ENCODE data around the gene PCYT1B.
"Not testable (repeated sequence)": the region's sequence is repeated elsewhere in the genome, so short reads cannot be mapped to it uniquely, and the experiment has no call there.

Gene PCYT1B

DNA sequence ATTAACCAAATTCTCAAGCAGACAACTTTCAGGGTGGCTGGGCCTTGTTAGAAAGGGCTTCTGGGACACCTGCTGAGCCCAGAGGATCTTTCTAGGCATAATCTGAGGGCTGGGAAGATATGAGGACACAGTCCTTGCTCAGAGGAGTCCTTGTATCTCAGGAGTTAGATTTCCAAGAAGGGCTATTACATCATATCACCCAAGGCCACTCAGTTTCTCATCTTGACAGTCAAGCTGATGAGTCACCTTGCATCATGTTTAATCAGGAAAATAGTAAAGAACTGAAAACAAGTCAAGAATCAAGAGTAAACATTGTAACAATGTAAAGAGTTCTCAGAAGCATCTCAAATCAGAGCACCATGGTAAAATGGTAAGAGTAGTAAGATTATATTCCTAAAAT is 4.0 kb downstream of the PCYT1B start:
- no peak for FAIRE-seq

DNA sequence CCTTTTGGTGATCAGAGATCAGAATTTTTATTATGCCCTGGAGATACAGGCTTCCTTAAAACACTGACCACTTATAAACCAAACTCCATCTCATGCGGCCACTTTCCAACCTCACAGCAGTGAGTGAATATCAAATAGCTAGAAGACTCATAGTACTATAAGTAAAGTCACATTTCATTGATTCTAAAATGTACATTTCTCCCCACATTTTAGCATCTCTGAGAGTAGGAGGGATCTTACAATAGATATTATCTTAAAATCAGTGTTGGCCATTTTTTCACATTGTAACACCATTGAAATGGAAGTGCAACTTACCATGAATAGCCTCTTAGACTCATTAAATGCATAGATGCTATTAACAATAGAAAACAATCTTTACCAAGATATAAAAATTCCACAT is 17.4 kb downstream of the PCYT1B start:
- no peak for FAIRE-seq

DNA sequence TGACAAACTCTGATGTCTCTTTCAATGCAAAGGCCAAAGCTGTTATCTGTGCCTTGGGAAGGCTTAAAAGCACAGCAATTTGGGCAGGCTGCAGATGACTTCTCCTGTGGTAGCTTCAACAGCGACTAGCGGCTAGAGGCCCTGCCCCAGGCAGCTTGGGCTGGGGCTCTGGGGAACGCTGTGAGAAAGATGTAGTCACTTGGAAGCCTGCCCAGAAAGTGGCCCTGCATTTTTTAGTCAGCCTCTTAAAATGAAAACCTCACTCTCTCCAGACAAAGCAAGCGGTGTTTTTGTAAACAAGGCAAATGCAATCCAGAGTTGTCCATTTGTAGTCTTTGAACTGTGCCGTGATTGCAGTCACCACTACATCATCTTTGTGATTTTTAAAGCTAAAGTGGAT is 27.5 kb downstream of the PCYT1B start:
- no peak for FAIRE-seq

DNA sequence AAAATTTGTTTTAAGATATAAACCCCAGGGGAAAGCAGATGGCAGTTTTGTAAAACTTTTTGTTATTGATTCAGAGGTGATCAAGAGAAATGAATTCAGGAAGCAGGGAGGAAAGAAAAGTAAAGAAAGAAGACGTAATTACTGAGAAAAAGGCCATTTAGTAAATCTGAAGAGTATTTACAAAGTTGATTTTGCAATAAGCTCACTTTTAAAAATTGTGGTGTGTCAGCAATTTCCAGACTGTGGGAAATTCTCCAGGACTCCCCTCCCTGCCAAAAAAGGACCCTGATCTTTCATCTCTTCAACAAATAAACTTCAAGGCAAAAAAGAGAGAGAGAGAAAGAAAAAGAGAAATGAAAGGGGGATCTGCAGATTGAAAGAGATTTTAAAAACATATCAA is 36.6 kb downstream of the PCYT1B start:
- no peak for FAIRE-seq

DNA sequence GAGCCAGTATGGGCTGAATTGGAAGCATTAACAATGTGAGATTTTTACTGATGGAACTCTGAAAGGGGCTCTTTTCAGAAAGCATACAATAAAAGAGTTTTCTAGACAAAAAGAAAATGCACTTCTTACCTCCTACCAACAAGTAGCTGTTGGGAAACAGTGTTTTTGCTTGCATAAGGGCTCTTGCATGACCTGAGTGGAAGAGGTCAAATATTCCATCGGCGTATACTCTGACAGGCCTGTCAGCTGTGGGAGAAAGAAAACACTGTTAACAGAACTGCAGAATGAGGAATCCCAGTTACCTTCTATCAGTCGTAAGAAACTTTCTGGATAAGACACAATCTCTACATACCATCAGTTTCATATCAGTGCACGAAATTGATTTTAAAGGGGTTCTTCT is 39.5 kb downstream of the PCYT1B start:
- no peak for FAIRE-seq

DNA sequence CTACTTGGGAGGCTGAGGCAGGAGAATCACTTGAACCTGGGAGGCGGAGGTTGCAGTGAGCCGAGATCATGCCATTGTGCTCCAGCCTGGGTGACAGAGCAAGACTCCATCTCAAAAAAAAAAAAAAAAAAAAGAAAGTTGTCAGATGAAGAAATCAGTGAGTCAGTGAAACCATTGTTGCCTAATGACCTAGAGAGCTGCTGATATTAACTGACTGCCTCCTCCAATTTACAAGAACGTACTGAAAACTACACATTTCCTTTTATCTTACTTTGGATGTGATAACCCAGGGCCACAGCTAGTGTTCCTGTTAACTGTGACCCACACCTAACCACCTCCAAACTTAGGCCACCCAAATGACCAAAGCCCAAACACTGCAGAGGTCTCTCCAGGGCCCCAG is 41.2 kb downstream of the PCYT1B start:
- not testable (repeated sequence) for FAIRE-seq

DNA sequence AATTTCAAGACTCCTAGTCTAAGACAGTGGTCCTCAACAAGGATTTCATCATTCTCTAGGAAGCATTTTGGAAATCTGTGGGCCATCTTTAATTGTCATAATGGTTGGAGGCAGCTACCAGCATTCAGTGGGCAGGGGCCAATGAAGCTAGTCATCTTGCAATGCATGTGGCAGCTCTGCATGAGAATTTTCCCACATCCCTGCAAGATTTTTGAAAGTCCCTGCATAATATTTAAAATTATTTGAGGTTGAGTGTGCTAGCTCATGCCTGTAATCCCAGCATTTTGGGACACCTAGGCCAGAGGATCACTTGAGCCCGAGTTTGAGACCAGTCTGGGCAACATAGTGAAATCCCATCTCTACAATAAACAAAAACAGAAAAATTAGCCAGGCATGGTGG is 44.0 kb downstream of the PCYT1B start:
- no peak for FAIRE-seq

DNA sequence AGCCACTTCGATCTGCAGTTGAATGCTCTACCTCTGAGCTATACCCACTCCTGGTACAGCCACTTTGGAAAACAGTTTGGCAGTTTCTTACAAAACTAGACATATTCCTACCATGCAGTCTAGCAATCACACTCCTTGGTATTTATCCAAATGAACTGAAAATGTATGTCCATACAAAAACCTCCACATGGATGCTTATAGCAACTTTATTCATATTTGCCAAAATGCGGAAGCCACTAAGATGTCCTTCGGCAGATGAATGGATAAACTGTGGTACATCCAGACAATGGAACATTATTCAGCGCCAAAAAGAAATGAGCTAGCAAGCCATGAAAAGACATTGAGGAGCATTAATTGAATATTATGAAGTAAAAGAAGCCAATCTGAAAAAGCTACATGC is 45.3 kb downstream of the PCYT1B start:
- FAIRE-seq: no peak

DNA sequence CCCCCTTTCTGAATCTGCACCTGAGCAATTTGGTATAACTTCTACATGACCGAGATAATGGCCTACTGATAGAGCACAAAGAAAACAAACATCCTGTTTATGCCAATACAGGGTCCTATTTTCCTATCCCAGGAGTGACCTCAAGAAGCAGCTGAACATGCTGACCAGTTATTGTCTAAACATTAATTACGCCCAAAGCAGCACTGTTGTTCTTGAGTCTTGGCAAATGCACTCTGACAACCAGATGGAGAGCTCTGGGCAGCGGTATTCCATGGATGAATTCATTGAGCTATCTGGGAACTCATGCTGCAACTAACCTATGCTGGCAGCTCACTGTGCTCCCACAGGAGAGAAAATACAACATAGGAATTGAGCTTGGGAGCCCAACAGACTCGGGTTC is 52.6 kb downstream of the PCYT1B start:
- no peak for FAIRE-seq

DNA sequence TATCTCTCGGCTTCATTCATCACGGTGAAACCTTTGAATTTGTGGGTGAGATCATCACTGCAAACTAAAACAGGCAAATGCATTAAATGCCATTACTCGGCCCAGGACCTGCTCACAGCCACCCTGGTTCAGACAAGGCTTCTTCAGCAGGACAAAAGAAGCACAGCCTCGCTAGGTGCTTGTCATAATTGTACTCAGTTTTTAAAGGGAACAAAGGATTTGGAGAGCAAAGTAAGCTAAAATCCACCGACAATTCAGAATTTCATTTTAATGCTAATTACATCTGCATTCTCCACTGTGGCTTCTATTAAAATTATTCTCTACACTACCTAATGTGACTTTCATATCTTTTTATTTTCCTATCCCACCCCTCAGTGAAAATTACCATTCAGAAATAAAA is 57.0 kb downstream of the PCYT1B start:
- no peak for FAIRE-seq

DNA sequence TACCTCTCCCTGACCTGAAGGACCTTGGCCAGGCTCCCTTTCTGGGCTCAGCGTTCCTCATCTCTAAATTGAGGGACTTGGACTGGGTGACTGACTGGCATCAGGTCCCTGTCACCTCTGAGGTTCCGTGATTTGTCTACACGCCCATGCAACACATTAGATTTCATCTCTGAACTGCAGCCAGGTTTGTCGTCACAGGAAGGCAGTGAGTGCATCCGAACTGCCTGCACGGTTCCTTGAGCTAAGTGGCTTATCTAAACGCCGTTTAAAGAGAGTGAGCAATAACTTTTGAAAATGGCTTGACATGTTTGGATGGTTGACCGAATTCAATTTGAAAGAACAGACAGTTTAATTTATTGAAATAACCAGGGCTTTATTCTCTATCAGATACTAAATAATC is 70.1 kb downstream of the PCYT1B start:
- no peak for FAIRE-seq

DNA sequence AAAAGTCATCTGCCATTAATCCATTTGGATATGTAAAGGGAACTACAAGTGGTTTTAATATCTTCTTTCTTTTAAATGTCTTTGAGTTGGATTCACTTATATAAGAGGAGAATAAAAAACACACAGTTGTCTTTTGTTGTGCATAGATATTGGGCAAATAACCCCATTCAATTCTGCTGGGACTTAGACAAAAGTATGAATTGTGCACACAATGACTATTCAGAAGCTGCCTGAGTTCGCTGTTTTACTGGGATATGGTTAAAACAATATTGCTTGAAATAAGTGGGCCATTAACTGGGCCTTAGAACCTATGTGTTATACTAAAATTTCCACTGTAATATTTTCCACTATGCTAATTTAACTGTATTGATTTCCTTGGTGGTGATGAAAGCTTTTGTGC is 71.7 kb downstream of the PCYT1B start:
- no peak for FAIRE-seq

DNA sequence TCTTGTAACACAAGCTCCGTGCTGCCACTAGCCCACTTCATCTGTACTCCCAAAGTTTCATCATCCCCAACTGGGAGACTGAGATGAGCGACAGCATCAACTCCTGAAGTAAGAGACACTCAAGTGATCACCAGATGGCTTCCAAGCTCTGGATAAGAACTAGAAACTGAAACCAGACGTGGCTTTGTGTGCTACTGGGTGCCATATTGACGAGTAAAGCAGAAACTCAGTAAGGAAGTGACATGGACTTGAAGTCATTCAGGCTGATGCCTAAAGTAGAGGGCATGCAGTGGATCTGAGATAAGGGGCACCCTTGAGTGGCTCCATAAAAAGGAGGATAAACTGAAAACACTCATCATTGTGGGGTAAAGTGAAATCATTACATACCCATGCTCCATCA is 72.4 kb downstream of the PCYT1B start:
- FAIRE-seq: no peak

DNA sequence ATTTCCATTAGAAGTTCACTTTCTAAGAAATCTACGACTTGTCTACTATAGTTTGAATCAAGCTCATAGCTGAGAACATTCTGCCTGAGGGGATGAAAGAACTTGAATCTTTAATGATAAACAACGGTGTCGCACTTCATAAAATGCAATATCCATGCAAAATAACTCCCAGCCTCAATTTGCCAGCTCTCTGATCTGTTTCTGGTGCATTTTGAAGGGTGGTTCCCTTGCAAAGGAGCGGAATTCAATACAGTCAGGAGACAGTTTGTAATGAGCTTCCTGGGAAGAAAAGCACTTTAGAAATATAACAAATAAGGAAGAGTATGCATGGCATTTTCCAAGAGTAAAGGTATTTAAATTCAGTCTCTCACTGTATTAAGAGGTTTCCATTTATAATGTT is 80.0 kb downstream of the PCYT1B start:
- FAIRE-seq: no peak

DNA sequence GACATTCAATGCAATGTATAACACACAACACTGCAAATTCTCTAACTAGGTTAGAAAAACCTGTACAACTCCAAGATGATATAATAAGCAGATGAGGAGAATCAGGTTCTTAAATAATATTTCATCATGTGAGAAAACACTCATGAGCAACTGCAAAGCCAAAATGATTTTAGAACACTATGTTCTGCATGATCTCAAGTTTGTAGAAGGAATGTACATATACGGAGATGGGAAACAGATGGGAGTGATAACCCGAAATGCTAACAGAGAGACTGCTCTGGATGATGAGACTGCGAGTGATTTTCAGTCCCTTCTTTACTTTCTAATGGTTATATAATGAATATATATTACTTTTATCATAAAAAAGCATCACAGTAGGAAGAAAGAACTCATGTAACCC is 80.9 kb downstream of the PCYT1B start:
- FAIRE-seq: no peak

DNA sequence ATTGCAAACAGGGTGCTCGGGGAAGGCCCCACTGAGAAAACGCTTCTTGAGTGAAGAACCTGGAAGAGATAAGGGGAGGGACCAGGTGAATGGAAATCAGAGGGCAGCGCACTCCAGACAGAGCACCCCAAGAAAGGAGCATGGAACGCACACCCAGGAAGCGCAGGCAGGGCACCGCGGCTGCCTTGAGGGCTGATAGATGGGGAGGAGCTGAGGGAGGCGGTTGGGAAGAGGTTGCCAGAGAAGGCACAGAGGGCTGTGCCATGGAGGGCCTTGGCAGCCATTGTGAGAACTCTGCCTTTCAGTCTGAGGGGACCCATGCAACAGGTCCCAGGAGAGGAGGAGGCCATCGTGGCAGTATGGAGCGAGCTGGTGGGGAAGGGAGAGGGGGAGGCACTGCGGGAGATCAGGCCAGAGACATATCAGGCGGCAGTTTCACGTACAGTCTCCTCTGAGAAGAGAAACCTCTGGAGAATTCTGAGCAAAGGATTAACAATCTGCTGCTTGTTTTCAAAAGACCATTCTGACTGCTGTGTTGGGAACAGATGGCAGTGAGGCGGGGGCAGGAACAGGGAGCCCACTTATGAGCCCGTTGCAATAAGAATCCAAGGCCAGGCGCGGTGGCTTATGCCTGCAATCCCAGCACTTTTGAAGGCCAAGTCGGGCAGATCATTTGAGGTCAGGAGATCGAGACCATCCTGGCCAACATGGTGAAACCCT is 83.7 kb downstream of the PCYT1B start:
- FAIRE-seq: no peak

DNA sequence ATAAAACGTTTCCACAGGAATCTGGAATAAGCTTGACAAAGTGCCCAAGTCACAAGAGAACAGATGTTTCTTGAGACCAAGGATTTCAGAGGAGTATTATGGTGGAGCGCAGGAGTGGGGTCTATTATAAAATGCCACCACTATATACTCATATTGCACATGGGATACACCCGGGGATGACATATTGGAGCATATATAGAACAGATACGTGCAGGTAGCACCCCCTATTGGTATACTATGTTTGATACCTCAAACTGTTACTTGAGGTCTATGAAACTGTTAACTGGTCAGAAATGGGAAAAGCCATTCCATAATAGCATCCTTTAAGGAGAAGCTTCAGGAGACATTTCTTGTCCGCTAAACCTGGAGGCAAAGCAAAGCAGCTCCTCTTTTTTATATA is 86.0 kb downstream of the PCYT1B start:
- FAIRE-seq: no peak

DNA sequence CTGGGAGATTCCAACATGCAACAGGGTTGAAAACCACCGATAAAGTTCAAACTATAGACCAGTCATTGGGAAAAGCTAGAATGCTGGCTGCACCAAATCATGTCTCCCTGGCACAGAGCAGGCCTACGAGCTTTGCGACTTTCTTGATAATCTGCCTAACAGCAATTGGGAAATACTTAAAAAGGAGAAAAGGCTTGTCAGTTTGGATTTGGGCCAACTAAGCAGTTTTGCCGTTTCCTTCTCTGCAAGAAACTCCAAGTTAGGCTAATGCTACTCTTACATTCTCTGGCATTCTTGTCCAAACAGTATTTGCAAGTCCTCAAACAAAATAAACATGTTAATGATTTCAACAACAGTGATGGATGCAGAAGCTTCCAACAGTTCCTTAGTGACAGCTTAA is 94.1 kb downstream of the PCYT1B start:
- no peak for FAIRE-seq

DNA sequence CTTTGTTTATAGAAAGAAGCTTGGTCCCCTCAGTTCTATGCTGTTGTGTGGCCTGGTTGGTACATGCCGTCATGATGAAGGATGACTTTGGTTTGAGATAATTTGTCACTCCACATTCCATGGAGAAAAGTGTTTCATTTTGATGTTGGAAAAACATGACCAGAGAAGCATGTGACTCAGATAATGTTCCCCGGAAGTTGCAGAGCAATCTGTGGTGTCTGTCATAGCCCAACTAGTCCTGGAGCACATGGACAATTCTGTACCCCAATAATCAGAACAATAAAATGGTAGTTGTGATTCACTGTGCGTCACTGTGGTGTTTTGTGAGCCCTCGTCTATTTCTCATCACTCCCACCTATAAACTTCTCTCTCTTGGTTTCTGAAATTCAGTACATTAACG is 97.0 kb downstream of the PCYT1B start:
- FAIRE-seq: no peak

DNA sequence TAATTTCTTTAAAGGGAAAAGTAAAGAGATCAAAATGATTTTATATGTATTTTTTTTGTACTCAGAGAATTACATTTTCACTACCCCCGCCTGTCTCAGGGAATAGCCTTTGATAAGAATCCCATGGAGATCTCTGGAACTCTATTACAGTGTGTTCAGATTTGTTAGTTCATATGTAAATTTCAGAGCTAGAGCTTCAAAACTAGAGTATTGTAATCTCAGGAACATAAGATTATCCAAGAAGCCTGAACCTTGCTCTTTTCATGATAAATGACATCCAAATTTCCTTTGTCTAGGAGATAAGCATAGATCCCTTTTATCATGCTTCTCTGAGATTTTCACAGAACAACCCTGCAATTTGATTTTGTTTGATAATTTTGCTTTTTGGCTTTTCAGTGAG is 99.2 kb downstream of the PCYT1B start:
- FAIRE-seq: no peak

DNA sequence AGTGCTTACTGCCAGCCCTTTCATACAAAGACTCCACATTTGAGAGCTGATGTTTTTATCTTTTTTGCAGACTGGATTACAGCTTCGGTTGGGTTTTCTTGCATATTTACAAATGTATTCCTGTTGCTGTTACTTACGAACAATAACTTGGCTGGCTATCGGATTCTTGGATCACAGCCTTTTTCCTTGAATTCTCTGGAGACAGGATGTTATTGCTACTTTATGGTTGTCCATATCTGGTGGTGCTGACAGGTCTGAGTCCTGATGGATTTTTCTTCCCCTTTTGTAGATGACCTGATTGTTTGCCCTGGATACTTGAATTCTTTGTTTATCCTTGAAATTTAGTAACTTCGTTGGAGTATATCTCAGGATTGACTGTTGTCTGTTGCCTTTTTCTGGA is 104.4 kb downstream of the PCYT1B start:
- no peak for FAIRE-seq

DNA sequence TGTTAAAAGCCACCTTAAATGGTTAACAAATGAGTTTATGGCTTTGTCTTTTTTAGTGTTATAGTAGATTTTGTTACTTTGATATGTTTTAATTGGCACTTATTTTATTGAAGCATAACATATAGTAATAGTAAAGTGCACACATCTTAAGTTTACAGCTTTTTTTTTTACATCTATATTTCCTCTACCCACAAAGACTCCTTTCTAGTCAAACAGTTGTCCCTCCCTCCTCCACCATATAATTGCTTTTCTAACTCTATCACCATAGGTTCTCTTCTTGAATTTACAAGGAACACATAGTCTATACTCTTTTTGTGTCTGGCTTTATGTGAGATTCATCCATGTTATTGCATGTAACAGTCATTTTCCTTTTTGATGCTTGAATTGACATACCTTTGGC is 110.6 kb downstream of the PCYT1B start:
- no peak for FAIRE-seq

DNA sequence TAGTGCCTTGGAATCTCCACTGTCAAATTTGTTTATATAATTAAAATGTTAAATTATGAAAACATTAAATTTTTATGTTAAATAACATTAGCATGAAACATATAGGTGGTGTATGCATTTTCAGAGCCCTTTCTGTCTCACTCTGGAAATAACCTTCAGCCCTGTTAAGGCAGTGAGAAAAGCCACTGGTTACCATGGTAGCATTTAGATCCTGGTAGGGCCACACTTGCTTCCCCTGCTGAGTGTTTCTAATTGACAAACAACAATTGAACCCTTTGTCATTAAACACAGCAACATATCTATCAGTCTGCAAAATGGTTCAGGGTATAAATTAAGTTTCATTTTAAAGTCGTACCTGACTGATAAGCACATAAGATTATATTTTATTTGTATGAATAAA is 118.5 kb downstream of the PCYT1B start:
- FAIRE-seq: no peak

DNA sequence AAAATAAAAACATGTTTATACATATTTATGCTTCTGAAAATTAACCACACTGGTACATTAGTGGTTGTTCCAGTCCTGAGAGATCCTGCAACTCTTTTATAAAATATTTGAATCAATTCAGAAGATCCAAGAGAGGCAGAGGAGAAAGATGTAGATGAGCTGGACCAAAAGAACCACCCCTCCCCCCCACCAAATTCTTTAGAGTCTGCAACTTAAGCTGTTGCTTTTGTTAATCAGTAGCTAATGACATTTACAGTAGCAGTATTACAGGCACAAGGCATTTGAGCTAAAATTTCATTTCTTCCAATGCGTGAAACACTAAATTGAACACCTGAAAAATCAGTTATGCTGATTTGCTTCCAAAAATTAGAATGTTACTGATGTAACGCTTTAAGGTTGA is 120.5 kb downstream of the PCYT1B start:
- FAIRE-seq: no peak

DNA sequence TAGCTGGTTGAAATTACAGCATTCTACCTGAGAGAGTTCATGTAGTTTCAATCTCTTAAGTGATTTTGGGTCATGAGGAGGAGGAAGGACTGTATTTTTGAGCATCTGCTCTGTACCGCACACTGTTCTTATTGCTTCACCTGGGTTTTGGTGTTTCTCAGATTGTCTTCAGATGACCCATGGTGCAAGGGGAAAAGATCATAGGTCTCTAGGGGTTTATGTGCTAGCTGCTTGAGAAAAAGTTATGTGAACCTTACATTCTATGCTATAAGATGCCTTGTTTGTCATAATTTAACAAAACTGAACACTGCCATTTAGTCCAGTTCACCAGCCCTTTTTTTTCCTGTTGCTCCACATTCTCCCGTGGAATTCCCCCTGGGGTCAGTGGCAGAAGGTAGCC is 121.7 kb downstream of the PCYT1B start:
- FAIRE-seq: no peak

DNA sequence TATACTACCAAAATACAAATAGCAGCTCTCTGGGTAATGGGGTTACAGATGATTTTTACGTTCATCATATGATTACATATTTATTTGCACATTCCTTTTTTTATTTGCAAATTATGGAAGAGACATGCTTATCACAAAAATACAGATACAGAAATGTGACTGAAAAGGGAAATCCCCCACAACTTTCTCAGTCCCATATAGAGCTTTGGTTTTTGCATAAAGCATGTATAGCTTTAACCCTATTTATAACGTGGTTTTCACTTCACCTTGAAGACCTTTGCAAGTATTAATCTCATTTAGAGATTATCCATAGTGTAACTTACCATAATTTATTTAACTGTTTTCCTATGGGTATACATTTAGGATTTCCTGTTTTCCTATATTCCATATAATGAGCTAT is 126.7 kb downstream of the PCYT1B start:
- FAIRE-seq: no peak

Data from TTC549 (cell line).